GM18499 (cell line): Measurements from ENCODE around the gene CCNL1.
"Not testable (repeated sequence)": the region's sequence is repeated elsewhere in the genome, so short reads cannot be mapped to it uniquely, and the experiment has no call there.

Experiments used
- ATAC-seq: cut with Tn5 transposase; IDR thresholded peaks from one replicate; pipeline ENCODE4 v1.9.1; 2021; ENCODE audit warnings: moderate number of reproducible peaks; ENCODE audit not compliant: insufficient read depth, unreplicated experiment

Gene CCNL1

DNA sequence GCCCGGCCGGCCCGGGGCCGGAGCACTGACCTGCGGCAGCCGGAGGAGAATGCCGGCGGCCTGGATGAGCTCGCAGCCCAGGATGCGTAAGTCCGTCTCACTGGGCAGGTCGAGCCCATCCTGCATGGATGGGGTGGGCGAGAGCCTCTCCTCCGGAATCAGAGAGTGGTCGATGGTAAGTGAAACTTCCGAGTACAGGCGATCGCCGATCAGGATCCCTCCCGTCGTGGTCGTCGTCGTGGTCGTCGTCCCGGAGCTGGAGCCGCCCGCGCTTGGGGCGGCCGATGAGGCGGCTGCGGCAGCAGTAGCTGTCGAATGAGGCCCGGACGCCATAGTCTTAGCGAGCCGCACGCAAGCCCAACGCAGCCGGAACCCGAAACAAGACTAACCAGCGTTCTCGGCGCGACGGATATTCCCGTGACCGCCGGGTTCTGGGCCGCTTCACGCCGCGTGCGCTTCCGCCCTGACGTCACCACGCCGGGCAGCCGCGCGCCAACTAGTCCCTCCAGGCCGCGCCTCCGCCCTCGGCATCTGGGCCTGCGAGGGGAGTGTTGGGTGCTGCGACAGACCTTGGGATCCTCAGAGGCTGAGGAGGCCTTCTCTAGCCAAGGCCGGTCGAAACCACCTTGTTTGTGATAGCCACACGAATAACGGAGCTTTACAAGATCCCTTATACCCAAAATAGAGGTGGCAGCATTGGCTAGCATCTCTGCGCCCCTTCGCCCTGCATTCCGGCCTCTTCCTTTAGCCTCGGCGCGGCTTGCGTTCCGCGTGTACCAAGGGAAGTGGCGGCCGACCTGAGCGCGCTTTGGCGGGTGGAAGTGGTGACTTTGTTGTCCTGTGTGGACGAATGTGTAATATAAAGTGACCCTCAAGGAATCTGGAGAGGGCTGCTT lies at the start of gene CCNL1:
Gene CCNL1 (minus strand): TSS at position 386 of the 896 bp plus-strand sequence. CDS start 53 bp downstream, at position 333.
- ATAC-seq = peak; percentile 79

DNA sequence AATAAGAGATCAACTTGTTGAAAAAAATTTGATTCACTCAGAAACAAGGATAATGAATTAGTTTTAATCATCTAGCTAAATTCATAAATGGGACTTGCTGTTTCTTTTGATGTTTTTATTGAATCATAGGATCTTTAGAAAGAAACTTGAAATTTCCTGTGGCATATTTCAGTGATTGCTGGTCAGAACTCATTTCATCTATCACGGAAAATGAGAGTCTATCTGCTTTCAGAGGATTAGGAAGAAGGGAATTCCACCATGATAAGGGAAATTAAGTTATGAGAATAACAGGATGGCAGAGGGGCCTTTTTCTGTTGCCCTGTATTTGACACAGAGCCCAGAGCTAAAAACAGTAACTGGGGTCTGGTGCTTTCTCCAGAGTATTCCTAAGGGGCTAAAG lies 44.9 kb upstream of the CCNL1 start:
- no peak for ATAC-seq

DNA sequence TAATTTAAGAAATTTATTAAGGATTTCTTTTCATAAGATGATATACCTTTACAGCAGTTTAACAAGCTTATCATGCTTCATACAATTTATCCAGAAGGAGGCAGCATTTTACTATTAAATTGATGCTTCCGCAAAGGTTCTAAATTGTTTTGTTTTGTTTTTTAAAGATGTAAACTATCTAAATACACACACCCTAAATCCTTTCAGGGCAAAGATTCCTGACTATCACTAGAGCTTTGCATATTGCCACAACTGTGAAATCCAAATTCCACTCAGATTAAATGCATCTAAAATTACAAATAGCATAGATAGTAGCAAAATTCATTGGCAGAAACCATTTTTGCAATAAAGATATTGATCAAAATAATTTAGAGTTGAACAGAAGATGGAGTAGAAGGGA lies 44.5 kb upstream of the CCNL1 start:
- no peak for ATAC-seq

GRCh38 chr3:157201648-157202278 lies 41.8 kb upstream of the CCNL1 start:
- peak; percentile 91 for ATAC-seq

GRCh38 chr3:157199841-157200240 lies 39.9 kb upstream of the CCNL1 start:
- no peak for ATAC-seq

DNA sequence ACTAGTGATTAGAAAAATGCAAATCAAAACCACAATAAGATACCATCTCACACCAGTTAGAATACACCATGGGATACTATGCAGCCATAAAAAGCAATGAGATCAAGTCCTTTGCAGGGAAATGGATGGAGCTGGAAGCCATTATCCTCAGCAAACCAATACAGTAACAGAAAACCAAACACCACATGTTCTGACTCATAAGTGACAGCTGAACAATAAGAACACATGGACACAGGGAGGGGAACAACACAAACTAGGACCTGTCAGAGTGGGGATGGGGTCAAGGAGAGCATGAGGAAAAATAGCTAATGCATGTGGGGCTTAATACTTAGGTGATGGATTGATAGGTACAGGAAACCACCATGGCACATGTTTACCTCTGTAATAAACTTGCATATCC lies 36.0 kb upstream of the CCNL1 start:
- ATAC-seq = no peak

DNA sequence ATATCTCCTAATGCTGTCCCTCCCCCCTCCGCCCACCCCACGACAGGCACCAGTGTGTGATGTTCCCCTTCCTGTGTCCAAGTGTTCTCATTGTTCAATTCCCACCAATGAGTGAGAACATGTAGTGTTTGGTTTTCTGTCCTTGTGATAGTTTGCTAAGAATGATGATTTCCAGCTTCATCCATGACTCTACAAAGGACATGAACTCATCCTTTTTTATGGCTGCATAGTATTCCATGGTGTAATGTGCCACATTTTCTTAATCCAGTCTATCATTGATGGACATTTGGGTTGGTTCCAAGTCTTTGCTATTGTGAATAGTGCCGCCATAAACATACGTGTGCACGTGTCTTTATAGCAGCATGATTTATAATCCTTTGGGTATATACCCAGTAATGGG lies 31.2 kb upstream of the CCNL1 start:
- not testable (repeated sequence) for ATAC-seq

GRCh38 chr3:157190380-157190872 lies 30.5 kb upstream of the CCNL1 start:
- ATAC-seq = no peak

GRCh38 chr3:157188391-157188790 lies 28.4 kb upstream of the CCNL1 start:
- ATAC-seq = no peak

- ATAC-seq = no peak
These were observed 22.9 kb upstream of the CCNL1 start for GRCh38 chr3:157182879-157183278.

DNA sequence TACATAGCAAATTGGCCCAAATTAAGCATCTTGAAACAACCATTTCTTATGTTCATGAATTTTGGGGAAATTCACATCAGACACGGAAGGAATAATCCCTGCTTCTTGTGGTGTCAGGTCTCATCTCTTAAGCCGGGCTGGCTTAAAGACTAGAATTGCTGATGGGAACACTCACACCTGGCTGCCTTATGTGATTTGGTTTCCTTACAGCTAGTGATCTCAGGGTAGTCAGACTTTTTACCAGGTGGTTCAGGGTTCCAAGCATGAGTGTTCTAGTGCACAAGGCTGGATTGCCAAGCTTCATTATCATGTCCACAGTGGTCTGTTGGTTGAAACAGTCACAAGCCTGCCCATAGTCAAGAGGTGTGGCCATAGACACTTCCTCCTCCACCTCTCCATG lies 20.3 kb upstream of the CCNL1 start:
- no peak for ATAC-seq

GRCh38 chr3:157179365-157179803 lies 19.4 kb upstream of the CCNL1 start:
- no peak for ATAC-seq

- not testable (repeated sequence) for ATAC-seq
These were observed 18.8 kb upstream of the CCNL1 start for GRCh38 chr3:157178503-157179364.

- not testable (repeated sequence) for ATAC-seq
These were observed 18.0 kb upstream of the CCNL1 start for GRCh38 chr3:157177801-157178453.

DNA sequence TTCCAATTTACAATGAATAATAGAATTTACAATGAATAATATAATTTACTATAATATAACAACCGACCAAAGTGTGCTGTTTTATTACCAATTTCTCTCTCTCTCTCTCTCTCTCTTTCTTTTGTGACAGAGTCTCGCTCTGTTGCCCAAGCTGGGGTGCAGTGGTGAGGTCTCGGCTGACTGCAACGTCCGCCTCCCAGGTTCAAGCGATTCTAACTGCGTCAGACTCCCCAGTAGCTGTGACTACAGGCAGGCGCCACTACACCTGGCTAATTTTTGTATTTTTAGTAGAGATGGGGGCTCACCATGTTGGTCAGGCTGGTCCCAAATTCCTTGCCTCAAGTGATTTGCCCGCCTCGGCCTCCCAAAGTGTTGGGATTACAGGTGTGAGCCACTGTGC lies 17.0 kb upstream of the CCNL1 start:
- no peak for ATAC-seq

DNA sequence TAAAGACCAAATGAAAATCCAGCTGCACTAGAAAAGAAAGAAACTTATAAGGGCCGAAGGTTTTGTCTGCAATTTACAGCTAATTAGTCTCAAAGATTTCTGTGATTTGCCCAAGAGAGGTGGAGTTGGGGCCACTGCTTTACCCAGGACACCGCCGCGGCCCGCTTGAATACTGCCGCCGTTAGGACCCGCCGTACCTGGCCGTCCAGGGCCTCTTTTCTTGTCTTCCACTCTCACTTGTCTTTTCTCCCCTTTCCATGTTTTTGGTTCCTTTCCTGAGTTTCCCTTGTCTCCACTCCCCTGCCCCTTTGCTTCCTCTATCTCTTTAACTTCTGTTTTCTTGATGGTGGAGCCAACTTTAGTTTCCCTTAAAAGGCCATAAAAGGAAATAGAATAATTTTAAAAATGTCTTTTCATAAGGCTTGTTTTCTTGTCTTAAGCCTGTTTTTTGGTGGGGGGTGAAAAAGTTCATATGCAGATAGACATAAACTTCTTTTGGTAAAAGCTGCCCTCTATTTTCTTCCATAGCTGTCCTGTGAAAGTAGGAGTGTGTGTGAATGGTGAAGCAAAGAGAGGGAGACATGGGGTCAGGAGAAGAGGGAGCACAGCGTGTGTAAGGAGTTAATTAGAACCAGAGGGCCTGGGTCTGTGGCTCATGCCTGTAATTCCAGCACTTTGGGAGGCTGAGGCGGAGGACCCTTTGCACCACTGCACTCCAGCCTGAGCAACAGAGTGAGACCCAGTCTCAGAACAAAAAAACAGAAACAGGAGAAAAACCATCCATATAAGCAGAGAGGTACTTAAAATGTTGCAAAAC lies 16.0 kb upstream of the CCNL1 start:
- no peak for ATAC-seq

GRCh38 chr3:157174649-157175498 lies 14.9 kb upstream of the CCNL1 start:
- peak; percentile 90 for ATAC-seq

DNA sequence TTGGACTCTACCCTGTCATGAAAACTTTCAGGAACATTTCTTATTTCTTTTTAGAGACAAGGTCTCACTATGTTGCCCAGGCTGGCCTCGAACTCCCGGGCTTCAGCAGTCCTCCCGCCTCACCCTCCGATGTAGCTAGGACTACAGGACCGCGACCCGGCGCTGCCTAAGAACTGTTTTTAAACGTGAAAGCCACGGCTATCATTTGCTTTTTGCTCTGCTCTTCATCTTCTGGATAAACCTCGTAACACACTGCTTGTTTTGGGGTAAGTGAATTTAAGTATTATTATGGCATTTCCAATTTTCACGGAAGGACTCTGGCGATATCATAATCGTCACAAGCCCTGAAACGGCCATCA lies 14.3 kb upstream of the CCNL1 start:
- no peak for ATAC-seq
